Measurements from ENCODE around the gene PRCC. TPM values are rescaled to one million over a fixed set of nuclear protein-coding genes. Genes with fewer than 3 reads are reported as not detected.

Gene PRCC
- total and polyA plus RNA-seq, 2 of the 13 experiments (the other 11 are each of a cell fraction or from before 2014, with no cell fraction given), result 24.2 to 40.5 TPM

DNA sequence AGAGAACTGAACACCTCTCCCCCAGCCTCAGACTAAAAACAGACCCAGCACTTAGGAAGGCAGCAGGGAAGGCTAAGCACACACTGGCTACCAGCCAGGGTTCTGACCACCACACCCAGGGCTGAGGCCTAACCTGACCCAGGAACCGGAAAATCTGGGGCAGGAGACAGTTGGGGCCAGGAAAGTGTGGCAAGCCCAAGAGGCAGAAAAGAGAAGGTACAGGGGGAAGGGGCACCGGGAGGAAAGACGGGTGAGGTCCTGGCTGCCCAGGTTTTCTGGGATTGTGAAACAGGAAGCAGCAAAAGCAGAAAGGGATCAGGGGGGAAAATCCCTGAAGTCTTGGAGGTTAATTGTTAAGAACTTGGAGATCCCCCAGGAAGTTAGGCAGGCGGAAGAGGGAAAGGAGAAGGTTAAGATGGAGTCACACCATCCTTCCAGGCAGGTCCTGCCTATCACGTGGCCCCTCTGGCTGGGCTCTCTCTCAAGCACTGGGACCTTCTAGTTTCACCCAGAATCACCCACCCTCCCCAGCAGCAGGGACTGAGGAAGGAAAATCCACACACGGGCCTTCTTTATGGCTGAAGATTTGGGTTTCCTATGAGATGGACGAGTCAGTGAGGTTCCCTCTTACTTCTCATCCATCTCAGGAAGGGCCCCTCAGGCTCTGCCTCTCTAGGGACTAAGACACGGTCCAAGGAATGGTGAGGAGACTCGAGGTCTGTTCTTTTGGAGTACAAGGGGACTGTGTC lies 18.5 kb upstream of the PRCC start (continued):
- TF ChIP-seq FOXJ3 (CRISPR knock-in tag; IDR thresholded peaks at IDR 0.05; ENCODE audit: borderline replicate concordance) (no peak), LCORL (IDR thresholded peaks at IDR 0.05) (no peak), LCORL (CRISPR knock-in tag; IDR thresholded peaks at IDR 0.05) (0 out of 2 replicates have a peak, but pooled peaks have one; percentile 18), BORCS8-MEF2B (CRISPR knock-in tag; IDR thresholded peaks at IDR 0.05) (no peak), RARA (CRISPR knock-in tag; IDR thresholded peaks at IDR 0.05) (no peak), BHLHE40 (IDR thresholded peaks at IDR 0.05; ENCODE audit: low read length) (no peak), ZNF678 (CRISPR knock-in tag; IDR thresholded peaks at IDR 0.05) (no peak), ZNF674 (CRISPR knock-in tag; IDR thresholded peaks at IDR 0.05; ENCODE audit: low read depth) (no peak), ATF1 (CRISPR knock-in tag; IDR thresholded peaks at IDR 0.05) (no peak), DMAP1 (CRISPR knock-in tag; IDR thresholded peaks at IDR 0.05) (no peak), MAZ (IDR thresholded peaks at IDR 0.05; ENCODE audit: borderline replicate concordance, low read depth, low read length) (no peak), MAZ (CRISPR knock-in tag; IDR thresholded peaks at IDR 0.05; ENCODE audit: low read depth) (0 out of 2 replicates have a peak, but pooled peaks have one; percentile 49), RBFOX2 (IDR thresholded peaks at IDR 0.05; ENCODE audit: low read depth, low read length) (0 out of 2 replicates have a peak, but pooled peaks have one; percentile 34), PAF1 (CRISPR knock-in tag; IDR thresholded peaks at IDR 0.05) (no peak), SOX13 (IDR thresholded peaks at IDR 0.05) (no peak), SOX13 (CRISPR knock-in tag; conservative IDR thresholded peaks at IDR 0.05 in 1 of 2, IDR thresholded peaks at IDR 0.05 in 1 of 2) (no peak), ZNF441 (CRISPR knock-in tag; IDR thresholded peaks at IDR 0.05; ENCODE audit: borderline replicate concordance) (no peak), NR2F2 (IDR thresholded peaks at IDR 0.05; ENCODE audit: borderline replicate concordance, low read depth) (0 out of 2 replicates have a peak, but pooled peaks have one; percentile 43), KLF11 (CRISPR knock-in tag; IDR thresholded peaks at IDR 0.05) (no peak), EHMT2 (IDR thresholded peaks at IDR 0.05; ENCODE audit: borderline replicate concordance, low read depth, low read length) (no peak), ASH2L (IDR thresholded peaks at IDR 0.05; ENCODE audit: insufficient read length, low read depth, low read length) (no peak), SAP130 (CRISPR knock-in tag; IDR thresholded peaks at IDR 0.05; ENCODE audit: low read depth) (peak; percentile 34; the same call in 1 of the 2 replicates), CBX1 (IDR thresholded peaks at IDR 0.05; ENCODE audit: low read depth) (no peak), ZMYM2 (CRISPR knock-in tag; IDR thresholded peaks at IDR 0.05) (0 out of 2 replicates have a peak, but pooled peaks have one; percentile 30)
- TF ChIP-seq, protein P1, sequence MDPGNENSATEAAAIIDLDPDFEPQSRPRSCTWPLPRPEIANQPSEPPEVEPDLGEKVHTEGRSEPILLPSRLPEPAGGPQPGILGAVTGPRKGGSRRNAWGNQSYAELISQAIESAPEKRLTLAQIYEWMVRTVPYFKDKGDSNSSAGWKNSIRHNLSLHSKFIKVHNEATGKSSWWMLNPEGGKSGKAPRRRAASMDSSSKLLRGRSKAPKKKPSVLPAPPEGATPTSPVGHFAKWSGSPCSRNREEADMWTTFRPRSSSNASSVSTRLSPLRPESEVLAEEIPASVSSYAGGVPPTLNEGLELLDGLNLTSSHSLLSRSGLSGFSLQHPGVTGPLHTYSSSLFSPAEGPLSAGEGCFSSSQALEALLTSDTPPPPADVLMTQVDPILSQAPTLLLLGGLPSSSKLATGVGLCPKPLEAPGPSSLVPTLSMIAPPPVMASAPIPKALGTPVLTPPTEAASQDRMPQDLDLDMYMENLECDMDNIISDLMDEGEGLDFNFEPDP (CRISPR knock-in tag; conservative IDR thresholded peaks at IDR 0.05), result 0 out of 2 replicates have a peak, but pooled peaks have one; percentile 57
- TF ChIP-seq, protein P2, sequence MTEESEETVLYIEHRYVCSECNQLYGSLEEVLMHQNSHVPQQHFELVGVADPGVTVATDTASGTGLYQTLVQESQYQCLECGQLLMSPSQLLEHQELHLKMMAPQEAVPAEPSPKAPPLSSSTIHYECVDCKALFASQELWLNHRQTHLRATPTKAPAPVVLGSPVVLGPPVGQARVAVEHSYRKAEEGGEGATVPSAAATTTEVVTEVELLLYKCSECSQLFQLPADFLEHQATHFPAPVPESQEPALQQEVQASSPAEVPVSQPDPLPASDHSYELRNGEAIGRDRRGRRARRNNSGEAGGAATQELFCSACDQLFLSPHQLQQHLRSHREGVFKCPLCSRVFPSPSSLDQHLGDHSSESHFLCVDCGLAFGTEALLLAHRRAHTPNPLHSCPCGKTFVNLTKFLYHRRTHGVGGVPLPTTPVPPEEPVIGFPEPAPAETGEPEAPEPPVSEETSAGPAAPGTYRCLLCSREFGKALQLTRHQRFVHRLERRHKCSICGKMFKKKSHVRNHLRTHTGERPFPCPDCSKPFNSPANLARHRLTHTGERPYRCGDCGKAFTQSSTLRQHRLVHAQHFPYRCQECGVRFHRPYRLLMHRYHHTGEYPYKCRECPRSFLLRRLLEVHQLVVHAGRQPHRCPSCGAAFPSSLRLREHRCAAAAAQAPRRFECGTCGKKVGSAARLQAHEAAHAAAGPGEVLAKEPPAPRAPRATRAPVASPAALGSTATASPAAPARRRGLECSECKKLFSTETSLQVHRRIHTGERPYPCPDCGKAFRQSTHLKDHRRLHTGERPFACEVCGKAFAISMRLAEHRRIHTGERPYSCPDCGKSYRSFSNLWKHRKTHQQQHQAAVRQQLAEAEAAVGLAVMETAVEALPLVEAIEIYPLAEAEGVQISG (CRISPR knock-in tag; IDR thresholded peaks at IDR 0.05), result peak; percentile 61; the same call in 1 of the 2 replicates
- TF ChIP-seq, protein P3, sequence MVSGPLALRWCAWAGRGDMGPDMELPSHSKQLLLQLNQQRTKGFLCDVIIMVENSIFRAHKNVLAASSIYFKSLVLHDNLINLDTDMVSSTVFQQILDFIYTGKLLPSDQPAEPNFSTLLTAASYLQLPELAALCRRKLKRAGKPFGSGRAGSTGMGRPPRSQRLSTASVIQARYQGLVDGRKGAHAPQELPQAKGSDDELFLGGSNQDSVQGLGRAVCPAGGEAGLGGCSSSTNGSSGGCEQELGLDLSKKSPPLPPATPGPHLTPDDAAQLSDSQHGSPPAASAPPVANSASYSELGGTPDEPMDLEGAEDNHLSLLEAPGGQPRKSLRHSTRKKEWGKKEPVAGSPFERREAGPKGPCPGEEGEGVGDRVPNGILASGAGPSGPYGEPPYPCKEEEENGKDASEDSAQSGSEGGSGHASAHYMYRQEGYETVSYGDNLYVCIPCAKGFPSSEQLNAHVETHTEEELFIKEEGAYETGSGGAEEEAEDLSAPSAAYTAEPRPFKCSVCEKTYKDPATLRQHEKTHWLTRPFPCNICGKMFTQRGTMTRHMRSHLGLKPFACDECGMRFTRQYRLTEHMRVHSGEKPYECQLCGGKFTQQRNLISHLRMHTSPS (CRISPR knock-in tag; IDR thresholded peaks at IDR 0.05; ENCODE audit: low read depth), result no peak
